Trophoblast cell (in vitro differentiated cells and primary cell): ENCODE data around the gene WAPL.

ENCODE experiments used
- DNase-seq, 2 donors: peaks; one replicate each; pipeline ENCODE4 v3.0.0-alpha.2; 2016
- H2AFZ ChIP-seq: 2 replicates; pipeline ENCODE4 v1.6.1; 2013; ENCODE audit warnings: low read length, moderate library complexity, mild to moderate bottlenecking; ENCODE audit not compliant: insufficient read depth, poor library complexity
- H2AK5ac ChIP-seq: 2 replicates; pipeline ENCODE4 v1.6.1; 2013; ENCODE audit warnings: mild to moderate bottlenecking, low read length
- H2BK120ac ChIP-seq: 2 replicates; pipeline ENCODE4 v1.6.1; 2013; ENCODE audit warnings: low read length, mild to moderate bottlenecking, moderate library complexity; ENCODE audit not compliant: insufficient read depth, poor library complexity
- H2BK12ac ChIP-seq: 2 replicates; pipeline ENCODE4 v1.6.1; 2013; ENCODE audit warnings: mild to moderate bottlenecking, low read length, moderate library complexity
- H2BK5ac ChIP-seq: 2 replicates; pipeline ENCODE4 v1.6.1; 2013; ENCODE audit warnings: low read length, low read depth, moderate library complexity, mild to moderate bottlenecking; ENCODE audit not compliant: poor library complexity
- H3K14ac ChIP-seq: 2 replicates; pipeline ENCODE4 v1.6.1; 2013; ENCODE audit warnings: mild to moderate bottlenecking, low read length
- H3K18ac ChIP-seq: 2 replicates; pipeline ENCODE4 v1.6.1; 2013; ENCODE audit warnings: mild to moderate bottlenecking, low read length
- H3K23ac ChIP-seq: 2 replicates; pipeline ENCODE4 v1.6.1; 2013; ENCODE audit warnings: low read length
- H3K27ac ChIP-seq: 2 replicates; pipeline ENCODE4 v1.5.1; 2013; ENCODE audit warnings: low read depth, mild to moderate bottlenecking, inconsistent platforms, low read length, moderate library complexity
- H3K27me3 ChIP-seq: 2 replicates; pipeline ENCODE4 v1.6.1; 2013; ENCODE audit warnings: inconsistent platforms, mild to moderate bottlenecking, low read length, moderate library complexity; ENCODE audit not compliant: insufficient read depth
- H3K36me3 ChIP-seq, 2 experiments: 1 replicate in 1 of 2; 2 replicates in 1 of 2; pipeline ENCODE4 v1.6.1; 2013; ENCODE audit warnings: low read length in 2 of 2, mild to moderate bottlenecking in 2 of 2, moderate library complexity in 1 of 2; ENCODE audit not compliant: insufficient read depth in 2 of 2, control insufficient read depth in 1 of 2
- H3K4ac ChIP-seq: 2 replicates; pipeline ENCODE4 v1.6.1; 2013; ENCODE audit warnings: low read depth, mild to moderate bottlenecking, low read length, moderate library complexity
- H3K4me1 ChIP-seq, 2 experiments: 1 replicate in 1 of 2; 2 replicates in 1 of 2; pipeline ENCODE4 v1.6.1; 2013; ENCODE audit warnings: low read length in 2 of 2, mild to moderate bottlenecking in 2 of 2, moderate library complexity in 1 of 2; ENCODE audit not compliant: insufficient read depth in 2 of 2, control insufficient read depth in 1 of 2
- H3K4me2 ChIP-seq: 2 replicates; pipeline ENCODE4 v1.6.1; 2013; ENCODE audit warnings: inconsistent platforms, mild to moderate bottlenecking, low read length, moderate library complexity
- H3K4me3 ChIP-seq: 2 replicates; pipeline ENCODE4 v1.5.1; 2013; ENCODE audit warnings: mild to moderate bottlenecking, low read depth, low read length, inconsistent platforms
- H3K79me1 ChIP-seq: one replicate; pipeline ENCODE4 v1.6.1; 2013; ENCODE audit warnings: low read length
- H3K79me2 ChIP-seq: 2 replicates; pipeline ENCODE4 v1.6.1; 2013; ENCODE audit warnings: low read length, mild to moderate bottlenecking; ENCODE audit not compliant: control insufficient read depth, insufficient read depth, poor library complexity
- H3K9ac ChIP-seq: 2 replicates; pipeline ENCODE4 v1.6.1; 2013; ENCODE audit warnings: mild to moderate bottlenecking, low read length
- H3K9me3 ChIP-seq: 2 replicates; pipeline ENCODE4 v1.6.1; 2013; ENCODE audit warnings: low read depth, mild to moderate bottlenecking, control low read depth, inconsistent platforms, low read length; ENCODE audit not compliant: insufficient read depth
- H4K12ac ChIP-seq: 2 replicates; pipeline ENCODE4 v1.6.1; 2013; ENCODE audit warnings: low read depth, mild to moderate bottlenecking, low read length, moderate library complexity
- H4K8ac ChIP-seq: 2 replicates; pipeline ENCODE4 v1.6.1; 2013; ENCODE audit warnings: low read depth, mild to moderate bottlenecking, low read length, moderate library complexity
- H4K91ac ChIP-seq: one replicate; pipeline ENCODE4 v1.6.1; 2013; ENCODE audit warnings: low read depth, mild to moderate bottlenecking, low read length, moderate library complexity
- WGBS: extraction: QIAGEN DNeasy Blood & Tissue Kit; methylation state at CpG from one replicate; pipeline ENCODE4 v1.1.7; 2013; ENCODE audit warnings: missing lambda C conversion rate; ENCODE audit not compliant: insufficient read length, insufficient coverage; ENCODE audit errors: extremely low coverage; 5-methylcytosine and 5-hydroxymethylcytosine counted together

WAPL gene

GRCh38 chr10:86481761-86482160, 39.8 kb downstream of the WAPL start:
- DNase-seq = no peak
- Histone ChIP-seq H3K27ac (no peak overlapping the region), H2BK120ac (no peak overlapping the region), H2AK5ac (no peak overlapping the region), H2AFZ (no peak overlapping the region), H3K79me2 (no peaks in the 10 kb centered on the region), H3K9ac (no peak overlapping the region), H3K79me1 (no peaks in the 10 kb centered on the region), H3K4me1 (no peaks in the 10 kb centered on the region), H4K12ac (no peak overlapping the region), H3K27me3 (no peaks in the 10 kb centered on the region), H3K36me3 (peaks cover 11 to 17% of the 10 kb centered on the region in 2 experiments), H2BK12ac (no peak overlapping the region), H3K23ac (no peak overlapping the region), H3K18ac (no peak overlapping the region), H3K4me2 (no peak overlapping the region), H4K8ac (no peak overlapping the region), H2BK5ac (no peak overlapping the region), H3K9me3 (no peaks in the 10 kb centered on the region), H3K14ac (no peak overlapping the region), H3K4me3 (no peak overlapping the region), H4K91ac (no peak overlapping the region), H3K4ac (no peak overlapping the region)
- no CpG with 5 or more reads among the region's 1 CpG for WGBS

- Histone ChIP-seq H3K14ac (no peak overlapping the region), H3K4me2 (no peak overlapping the region), H3K4ac (no peak overlapping the region), H2BK5ac (no peak overlapping the region), H3K27ac (no peak overlapping the region), H4K91ac (no peak overlapping the region), H4K12ac (no peak overlapping the region), H3K23ac (no peak overlapping the region), H4K8ac (no peak overlapping the region), H2AFZ (no peak overlapping the region), H3K27me3 (no peaks in the 10 kb centered on the region), H3K9me3 (no peaks in the 10 kb centered on the region), H3K4me3 (no peak overlapping the region), H3K36me3 (peaks cover 12 to 13% of the 10 kb centered on the region in 2 experiments), H2AK5ac (no peak overlapping the region), H3K9ac (no peak overlapping the region), H3K4me1 (no peaks in the 10 kb centered on the region), H3K79me1 (no peaks in the 10 kb centered on the region), H3K79me2 (no peaks in the 10 kb centered on the region), H2BK120ac (no peak overlapping the region), H3K18ac (no peak overlapping the region), H2BK12ac (no peak overlapping the region)
- WGBS = no CpG with 5 or more reads among the region's 1 CpG
- DNase-seq = no peak
Measured at GRCh38 chr10:86480571-86480970, 41.0 kb downstream of the WAPL start.

- Histone ChIP-seq H3K9ac (no peak overlapping the region), H2AFZ (no peak overlapping the region), H4K91ac (no peak overlapping the region), H3K79me1 (no peaks in the 10 kb centered on the region), H3K27ac (no peak overlapping the region), H3K36me3 (peaks cover 10 to 16% of the 10 kb centered on the region in 2 experiments), H3K4me2 (no peak overlapping the region), H2BK12ac (no peak overlapping the region), H4K12ac (no peak overlapping the region), H3K18ac (no peak overlapping the region), H3K27me3 (no peaks in the 10 kb centered on the region), H2BK120ac (no peak overlapping the region), H2AK5ac (no peak overlapping the region), H3K4me1 (no peaks in the 10 kb centered on the region), H3K4ac (no peak overlapping the region), H3K9me3 (no peaks in the 10 kb centered on the region), H4K8ac (no peak overlapping the region), H3K4me3 (no peak overlapping the region), H3K79me2 (no peaks in the 10 kb centered on the region), H2BK5ac (no peak overlapping the region), H3K14ac (no peak overlapping the region), H3K23ac (no peak overlapping the region)
- no CpG with 5 or more reads among the region's 3 CpGs for WGBS
- no peak for DNase-seq
Measured at GRCh38 chr10:86472061-86472460, 49.5 kb downstream of the WAPL start.

GRCh38 chr10:86461963-86462804, 59.4 kb downstream of the WAPL start:
- Histone ChIP-seq H2BK120ac (no peak overlapping the region), H3K4ac (no peak overlapping the region), H3K14ac (no peak overlapping the region), H4K12ac (no peak overlapping the region), H3K23ac (no peak overlapping the region), H3K4me1 (no peaks in the 10 kb centered on the region), H2AK5ac (no peak overlapping the region), H3K79me1 (no peaks in the 10 kb centered on the region), H3K9me3 (no peaks in the 10 kb centered on the region), H2BK5ac (no peak overlapping the region), H4K91ac (no peak overlapping the region), H3K36me3 (peaks cover 23 to 28% of the 10 kb centered on the region in 2 experiments), H3K27ac (no peak overlapping the region), H2AFZ (no peak overlapping the region), H2BK12ac (no peak overlapping the region), H3K18ac (no peak overlapping the region), H3K4me3 (no peak overlapping the region), H4K8ac (no peak overlapping the region), H3K79me2 (no peaks in the 10 kb centered on the region), H3K4me2 (no peak overlapping the region), H3K9ac (no peak overlapping the region), H3K27me3 (no peaks in the 10 kb centered on the region)
- DNase-seq = no peak
- no CpG with 5 or more reads among the region's 10 CpGs for WGBS
